ENCODE measurements around the gene L3MBTL4. TPM values are rescaled to one million over a fixed set of nuclear protein-coding genes. Genes with fewer than 3 reads are reported as not detected.

The L3MBTL4 gene
- total RNA-seq, 1 donor from 2014 or later: 0.59 TPM

DNA sequence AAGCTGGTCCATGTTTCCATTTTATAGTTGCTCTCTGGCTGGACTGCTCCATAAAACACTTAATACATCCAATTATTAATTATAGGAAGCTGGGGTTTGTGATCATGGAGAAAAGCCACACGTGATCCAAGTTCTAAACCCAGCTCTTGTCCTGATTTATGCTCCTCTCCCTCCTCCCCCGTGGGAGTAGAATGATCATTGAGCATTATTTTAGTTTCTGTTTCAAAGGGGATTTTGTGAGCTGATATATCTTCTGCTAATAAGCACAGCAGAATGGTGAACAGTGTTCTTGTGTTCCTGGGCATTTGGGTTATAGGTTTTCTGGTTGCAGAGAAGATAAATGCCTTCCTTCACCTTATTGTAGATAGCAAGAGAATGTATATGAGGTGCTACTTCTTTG lies 383.7 kb downstream of the L3MBTL4 start:
- no peak for DNase-seq
- intact Hi-C loops (cut with DNase I): no loop called here
- ATAC-seq (ENCODE audit: poor library complexity): no peak

DNA sequence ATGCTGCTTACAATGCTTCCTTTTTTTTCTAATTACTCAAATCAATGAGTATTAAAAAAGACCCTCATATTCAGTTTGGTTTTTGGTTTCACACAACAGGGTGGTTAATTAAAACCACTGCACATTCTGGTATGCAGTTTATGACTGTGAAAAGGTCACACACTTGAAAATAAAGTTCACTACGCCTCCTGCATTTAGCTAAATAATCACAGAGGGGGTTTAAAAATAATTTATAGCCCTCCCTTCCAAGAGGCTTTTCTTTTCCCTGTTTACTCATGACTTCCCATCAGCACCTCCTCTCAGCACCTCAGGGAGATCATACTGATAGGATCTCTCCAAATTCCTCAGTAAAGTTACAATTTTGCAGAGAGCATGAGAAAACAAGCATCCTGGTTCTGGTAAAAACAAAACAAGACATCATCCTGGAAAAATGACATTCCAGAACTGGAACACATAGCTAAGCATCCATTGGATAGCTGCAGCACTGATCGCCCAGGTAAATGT lies 389.9 kb downstream of the L3MBTL4 start:
- DNase-seq: no peak
- ATAC-seq (ENCODE audit: poor library complexity): no peak
- intact Hi-C loops (cut with DNase I): no loop called here

DNA sequence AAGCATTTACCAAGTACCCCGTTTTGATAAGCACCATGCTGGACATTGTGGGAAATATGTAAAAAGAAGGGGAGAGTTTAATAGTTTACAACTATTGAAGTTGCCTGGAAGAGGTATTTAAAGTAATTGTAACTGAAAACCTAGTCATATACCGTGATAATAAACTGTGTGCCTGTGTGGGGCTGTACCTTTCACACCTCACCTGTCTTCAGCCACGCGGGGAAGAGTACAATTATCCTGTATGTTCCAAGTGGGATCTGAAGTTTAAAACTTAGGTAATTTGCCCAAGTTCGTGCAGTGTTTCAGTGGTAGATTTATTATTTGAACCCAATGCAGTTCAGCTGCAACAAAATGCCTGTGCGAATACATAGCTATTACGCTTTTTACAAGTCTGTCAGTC lies 391.2 kb downstream of the L3MBTL4 start:
- intact Hi-C loops (cut with DNase I): no loop called here
- no peak for ATAC-seq (ENCODE audit: poor library complexity)
- no peak for DNase-seq

DNA sequence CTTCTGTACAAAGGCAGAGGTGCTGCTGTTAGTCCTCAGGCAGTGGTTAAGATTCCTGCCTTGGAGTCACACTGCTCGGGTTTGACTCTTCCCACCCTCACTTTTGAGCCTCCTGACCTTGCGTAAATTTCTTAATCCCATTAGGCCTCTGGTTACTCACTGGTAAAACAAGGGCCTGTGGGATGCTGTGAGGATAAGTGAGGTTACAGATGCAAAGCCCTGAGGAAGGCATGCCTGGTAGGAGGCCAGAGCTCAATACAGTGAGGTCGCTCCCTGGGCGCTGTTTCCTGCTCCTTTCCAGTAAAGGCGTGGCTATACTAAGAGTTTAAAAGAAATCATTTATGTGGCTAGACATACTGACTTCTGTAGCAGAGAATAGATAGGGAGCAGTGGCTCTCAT lies 391.9 kb downstream of the L3MBTL4 start:
- ATAC-seq (ENCODE audit: poor library complexity) (no peak), DNase-seq (no peak)
- intact Hi-C loops (cut with DNase I): no loop called here

DNA sequence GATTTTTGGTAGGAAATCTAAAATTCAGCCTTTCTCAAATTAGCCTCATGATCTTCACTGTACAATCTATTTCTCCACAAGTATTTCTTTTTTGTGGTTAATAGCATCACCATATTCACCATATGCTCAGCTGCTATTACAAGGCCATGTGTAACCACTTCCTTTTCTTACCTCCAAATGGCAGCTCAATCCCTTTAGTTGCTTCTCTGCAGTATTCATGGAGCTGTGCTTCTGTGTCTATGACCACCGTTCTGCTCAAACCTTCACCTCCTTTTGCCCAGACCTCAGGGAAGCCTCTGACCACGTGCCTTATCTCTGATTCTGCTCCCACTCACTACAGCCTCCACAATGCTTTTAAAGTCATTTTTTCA lies 392.7 kb downstream of the L3MBTL4 start:
- no peak for ATAC-seq (ENCODE audit: poor library complexity)
- intact Hi-C loops (cut with DNase I): no loop called here
- DNase-seq: no peak

DNA sequence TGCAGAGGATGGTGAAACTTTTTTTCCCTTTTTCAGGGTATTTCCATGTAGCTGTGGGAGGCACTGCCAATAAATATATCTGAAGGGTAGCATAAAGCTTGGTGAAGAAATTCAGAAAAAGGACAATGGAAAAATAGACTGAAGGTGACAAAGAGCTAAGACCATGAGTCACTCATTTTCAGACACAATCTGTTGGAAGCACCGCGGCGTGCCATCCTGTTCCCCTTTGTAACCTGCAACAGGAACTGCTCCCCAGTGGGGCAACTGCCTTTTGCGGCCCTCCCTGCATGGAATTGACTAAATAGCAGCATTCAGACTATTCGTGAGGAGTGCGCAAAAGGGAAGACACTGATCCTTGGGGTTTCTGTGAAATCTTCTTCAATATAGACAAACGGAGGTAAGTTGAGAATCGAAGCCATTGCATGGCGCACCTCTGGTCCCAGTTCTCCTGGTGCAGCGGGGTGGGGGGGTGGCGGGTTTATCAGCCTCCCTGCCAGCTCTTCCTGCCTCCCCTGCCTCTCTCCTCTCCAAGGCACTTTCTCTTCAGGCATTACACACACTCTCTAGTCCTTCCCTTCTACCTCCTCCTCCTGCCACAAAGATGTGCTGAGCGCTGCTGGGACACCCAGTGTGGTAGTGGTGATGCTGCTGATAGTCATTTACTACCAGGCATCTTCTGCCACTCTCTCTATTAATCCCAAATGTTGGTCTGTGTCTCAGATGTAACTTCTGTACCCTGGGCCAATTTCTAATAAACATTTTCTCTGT lies 393.2 kb downstream of the L3MBTL4 start:
- DNase-seq (no peak), ATAC-seq (ENCODE audit: poor library complexity) (no peak)
- intact Hi-C loops (cut with DNase I): no loop called here

DNA sequence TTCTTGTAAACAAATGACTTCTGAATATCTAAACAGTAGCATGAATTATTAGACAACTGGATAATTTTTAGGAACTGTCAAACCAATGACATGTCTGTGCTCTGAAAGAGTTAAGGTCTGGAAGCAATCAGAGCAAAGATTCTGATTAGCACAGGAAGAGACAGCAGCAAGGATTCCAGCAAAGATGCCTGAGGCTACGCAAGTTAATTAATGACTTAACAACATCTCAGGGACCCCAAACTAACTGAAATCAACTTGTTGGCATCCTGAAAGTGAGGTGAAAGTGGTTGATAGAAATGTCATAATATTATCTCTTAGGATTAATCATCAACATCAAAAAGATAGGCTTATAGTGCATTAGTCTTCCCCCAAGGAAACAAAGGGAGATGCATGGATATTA lies 396.0 kb downstream of the L3MBTL4 start:
- DNase-seq (no peak), ATAC-seq (ENCODE audit: poor library complexity) (no peak)
- intact Hi-C loops (cut with DNase I): no loop called here

DNA sequence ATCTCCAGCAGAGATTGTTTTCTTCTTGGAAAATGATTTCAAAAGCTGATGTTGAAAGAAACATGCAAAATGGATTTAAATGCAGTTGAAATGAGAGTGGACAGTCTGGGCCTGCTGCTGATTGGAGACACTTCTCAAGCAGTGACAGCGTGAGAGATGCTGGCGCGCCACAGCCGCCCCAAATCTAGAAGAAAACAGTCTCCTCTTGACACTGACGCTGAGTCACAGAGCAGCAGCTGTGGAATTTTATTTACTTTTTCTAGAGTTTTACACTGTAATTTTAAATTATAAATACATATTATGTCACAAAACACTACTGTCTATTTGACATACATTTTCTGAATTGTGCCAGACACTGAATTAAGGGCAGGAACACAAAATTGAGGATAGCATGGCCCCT lies 397.5 kb downstream of the L3MBTL4 start:
- intact Hi-C loops (cut with DNase I): no loop called here
- no peak for ATAC-seq (ENCODE audit: poor library complexity)
- no peak for DNase-seq

DNA sequence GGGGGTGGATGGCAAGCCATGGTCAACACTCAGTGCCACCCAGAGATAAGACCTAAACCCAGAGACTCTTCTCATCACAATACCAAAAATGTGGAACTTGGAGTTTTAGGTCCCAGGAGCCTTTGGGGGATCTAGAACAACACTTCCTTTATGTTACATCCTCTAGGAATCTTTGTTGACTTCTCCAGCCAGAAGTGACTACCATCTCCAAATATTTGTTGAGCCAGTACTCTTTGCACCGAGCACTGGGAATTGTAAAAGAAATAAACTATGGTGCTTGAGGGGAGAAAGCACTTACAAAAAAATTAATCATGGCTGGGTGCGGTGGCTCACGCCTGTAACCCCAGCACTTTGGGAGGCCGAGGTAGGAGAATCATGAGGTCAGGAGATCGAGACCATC lies 399.3 kb downstream of the L3MBTL4 start:
- ATAC-seq (ENCODE audit: poor library complexity) (no peak), DNase-seq (no peak)
- intact Hi-C loops (cut with DNase I): no loop called here

DNA sequence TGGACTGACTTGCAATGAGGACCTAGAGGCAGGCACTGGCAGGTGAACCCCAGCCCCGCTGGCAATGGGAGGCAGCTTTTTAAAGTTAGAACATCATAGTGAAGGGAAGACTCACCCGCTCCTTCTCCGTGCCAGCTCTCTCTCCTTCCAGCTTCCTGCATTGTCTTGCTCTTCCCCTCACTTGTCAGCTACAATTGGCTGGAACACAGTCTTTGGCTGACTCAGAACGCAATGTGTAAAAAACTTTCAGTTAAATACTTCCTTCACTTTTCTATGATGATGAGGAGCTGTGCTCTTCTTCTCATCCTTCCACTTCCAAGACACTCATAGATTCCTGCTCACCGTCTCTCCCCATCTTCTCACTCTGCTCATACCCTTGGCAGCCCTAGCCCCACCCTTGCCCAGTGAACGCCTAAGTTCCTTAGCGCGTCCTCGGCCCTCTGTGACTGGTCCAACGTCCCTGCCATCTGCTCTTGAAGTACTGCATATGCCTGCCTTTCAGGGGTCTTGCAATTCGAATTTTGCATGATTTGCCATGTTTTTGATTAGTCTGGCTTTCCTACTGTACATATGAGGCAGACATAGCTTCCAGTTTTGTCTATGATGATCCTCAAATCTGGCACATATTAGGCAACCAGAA lies 401.4 kb downstream of the L3MBTL4 start:
- DNase-seq (no peak), ATAC-seq (ENCODE audit: poor library complexity) (no peak)
- intact Hi-C loops (cut with DNase I): no loop called here

DNA sequence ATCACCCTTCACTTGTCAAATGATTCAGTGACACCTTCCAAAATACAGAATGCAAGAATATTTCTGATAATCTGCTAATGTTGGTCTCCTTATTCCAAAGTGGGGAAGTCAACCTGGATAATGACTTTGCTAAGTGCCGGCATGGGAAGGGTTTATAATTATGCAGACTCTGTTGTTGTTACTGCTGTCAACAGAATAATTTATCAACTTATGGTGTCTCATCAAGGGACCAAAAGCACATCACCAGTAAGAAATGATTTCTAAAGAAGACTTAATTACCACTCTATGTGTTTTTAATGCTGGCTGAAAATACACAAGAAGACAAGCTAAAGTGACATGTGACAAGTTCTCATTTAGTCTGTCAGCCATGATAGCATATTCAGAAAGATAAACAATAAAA lies 403.8 kb downstream of the L3MBTL4 start:
- no peak for DNase-seq
- intact Hi-C loops (cut with DNase I): no loop called here
- no peak for ATAC-seq (ENCODE audit: poor library complexity)

DNA sequence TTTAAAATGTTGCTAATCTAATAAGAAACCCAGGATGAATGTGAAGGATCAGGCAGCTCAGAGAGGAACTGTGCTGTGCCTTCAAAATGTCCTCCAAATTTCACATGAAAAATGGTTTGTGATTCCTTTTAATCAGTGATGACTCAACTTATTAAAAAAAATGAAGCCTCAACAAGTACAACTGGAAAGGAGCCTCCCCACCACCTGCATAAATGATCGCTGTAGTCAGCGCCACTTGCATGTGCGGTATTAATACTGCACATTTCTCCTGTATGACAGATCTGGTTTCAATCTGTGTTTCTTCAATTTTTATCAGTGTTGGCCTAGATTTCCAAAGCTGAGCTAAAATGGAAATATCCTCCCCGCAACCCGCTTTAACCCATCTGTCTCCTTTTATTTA lies 404.4 kb downstream of the L3MBTL4 start:
- intact Hi-C loops (cut with DNase I): no loop called here
- ATAC-seq (ENCODE audit: poor library complexity) (no peak), DNase-seq (no peak)

DNA sequence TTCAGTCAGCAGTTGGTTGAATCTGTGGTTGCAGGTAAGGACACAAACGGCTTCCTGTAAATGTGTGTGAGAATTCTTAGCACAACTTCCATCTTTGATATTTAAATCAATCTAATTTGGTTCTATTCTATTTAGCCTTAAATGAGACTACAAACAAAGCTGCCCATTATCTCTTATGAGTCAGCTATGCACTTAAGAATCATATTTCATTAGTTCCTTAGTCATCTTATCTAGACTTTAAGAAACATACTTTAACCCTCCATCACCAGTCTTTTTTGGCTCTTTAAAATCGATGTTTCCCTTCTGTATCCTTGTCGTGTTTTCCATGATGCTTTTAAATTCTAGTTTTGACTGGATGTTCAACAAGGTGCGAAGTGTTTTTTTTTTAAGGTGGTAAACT lies 405.0 kb downstream of the L3MBTL4 start:
- intact Hi-C loops (cut with DNase I): no loop called here
- ATAC-seq (ENCODE audit: poor library complexity): no peak
- DNase-seq: no peak

DNA sequence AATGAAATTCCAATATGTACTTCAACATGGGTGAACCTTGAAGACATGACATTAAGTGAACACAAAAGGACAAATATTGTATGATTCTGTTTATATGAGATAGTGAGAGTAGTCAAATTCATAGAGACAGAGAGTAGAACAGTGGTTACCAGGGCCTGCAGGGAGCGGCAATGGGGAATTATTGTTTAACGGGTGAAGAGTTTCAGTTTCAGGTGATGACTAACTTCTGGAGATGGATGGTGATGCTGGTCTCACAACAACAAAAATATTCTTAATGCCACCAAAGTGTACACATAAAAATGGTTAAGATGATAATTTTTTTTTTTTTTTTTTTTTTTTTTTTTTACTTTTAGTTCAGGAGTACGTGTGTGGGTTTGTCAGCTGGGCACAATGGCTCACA lies 410.0 kb downstream of the L3MBTL4 start:
- DNase-seq (no peak), ATAC-seq (ENCODE audit: poor library complexity) (no peak)
- intact Hi-C loops (cut with DNase I): no loop called here

DNA sequence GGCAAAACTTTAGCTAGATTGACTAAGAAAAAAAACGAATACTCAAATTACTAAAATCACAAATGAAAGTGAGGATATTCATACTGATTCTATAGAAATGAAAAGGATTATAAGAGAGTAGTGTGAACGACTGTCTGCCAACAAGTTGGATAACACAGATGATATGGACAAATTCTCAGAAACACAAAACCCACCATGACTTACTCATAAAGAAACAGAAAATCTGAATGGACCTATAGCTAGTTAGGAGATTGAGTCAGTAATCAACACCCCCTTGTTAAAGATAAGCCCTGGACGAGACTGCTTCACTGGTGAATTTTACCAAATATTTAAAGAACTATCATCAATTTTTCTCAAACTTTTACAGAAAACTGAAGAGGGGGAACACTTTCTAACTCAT lies 410.6 kb downstream of the L3MBTL4 start:
- no peak for ATAC-seq (ENCODE audit: poor library complexity)
- no peak for DNase-seq
- intact Hi-C loops (cut with DNase I): no loop called here

DNA sequence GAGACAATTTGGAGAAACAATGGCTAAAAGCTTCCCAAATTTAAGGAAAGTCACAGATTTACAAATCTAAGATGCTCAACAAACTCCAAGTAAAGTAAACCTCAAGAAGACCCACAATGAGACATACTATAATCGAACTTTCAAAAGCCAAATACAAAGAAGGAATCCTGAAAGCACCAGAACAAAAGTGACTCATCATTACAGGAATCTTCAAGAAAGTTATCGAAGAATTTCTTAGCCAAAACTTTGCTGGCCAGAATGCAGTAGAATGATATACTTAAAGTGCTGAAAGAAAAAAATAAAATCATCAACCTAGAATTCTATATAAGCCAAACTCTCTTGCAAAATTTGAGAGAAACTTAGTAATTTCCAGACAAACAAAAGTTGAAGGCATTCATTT lies 412.8 kb downstream of the L3MBTL4 start:
- DNase-seq: no peak
- intact Hi-C loops (cut with DNase I): no loop called here
- ATAC-seq (ENCODE audit: poor library complexity): no peak

DNA sequence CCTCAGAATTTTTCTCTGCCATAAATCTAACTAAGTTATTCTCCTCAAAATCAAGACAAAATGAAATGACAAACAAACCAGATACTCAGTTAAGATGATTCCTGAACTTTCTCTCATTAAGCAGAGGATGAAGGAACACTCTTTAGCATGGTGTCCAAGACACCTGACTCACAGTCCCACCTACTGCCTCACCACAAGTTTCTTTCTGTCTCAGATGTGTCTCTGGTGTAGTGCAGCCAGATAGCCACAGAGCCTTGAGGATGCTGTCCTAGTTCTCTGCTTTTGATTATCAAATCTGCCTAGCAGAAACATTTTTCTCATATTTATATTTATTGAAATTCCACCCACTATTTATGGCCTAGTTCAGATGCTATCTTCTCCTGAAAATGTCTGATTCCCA lies 415.8 kb downstream of the L3MBTL4 start:
- no peak for DNase-seq
- intact Hi-C loops (cut with DNase I): no loop called here
- no peak for ATAC-seq (ENCODE audit: poor library complexity)

DNA sequence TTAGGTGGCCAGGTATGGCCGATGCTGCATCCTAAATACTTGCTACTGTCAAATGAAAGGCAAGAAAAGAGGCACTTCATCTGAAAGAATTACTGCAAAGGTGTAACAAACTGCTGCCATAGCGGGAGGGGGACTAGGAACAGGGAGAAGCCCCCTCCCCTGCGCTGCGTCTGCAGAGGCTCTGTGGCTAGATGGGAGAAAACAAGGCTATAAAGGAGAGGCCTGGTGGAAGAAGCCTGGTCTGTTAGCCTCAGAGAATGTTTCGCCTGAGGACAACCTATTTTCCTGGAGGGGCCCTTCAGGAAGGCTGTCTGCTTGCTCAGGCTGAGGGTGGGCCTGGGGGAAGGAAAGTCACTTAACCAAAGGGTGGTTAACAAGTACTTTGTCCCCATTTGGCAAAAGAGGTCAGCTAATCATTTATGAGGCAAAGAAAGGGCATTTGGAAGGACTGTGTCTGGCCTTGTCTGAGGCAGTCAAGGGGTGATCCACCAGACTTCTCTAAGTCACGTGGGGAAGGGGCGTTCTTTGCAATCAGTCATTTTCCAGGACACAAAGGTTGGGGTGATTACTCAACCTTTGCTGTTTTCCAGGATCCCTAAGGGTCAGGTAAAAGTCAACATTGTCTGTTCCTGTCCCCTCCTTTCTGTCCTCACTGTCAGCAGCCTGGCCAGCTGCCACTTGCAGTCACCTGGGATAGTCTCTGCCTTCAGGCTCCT lies 416.4 kb downstream of the L3MBTL4 start:
- no peak for DNase-seq
- intact Hi-C loops (cut with DNase I): no loop called here

DNA sequence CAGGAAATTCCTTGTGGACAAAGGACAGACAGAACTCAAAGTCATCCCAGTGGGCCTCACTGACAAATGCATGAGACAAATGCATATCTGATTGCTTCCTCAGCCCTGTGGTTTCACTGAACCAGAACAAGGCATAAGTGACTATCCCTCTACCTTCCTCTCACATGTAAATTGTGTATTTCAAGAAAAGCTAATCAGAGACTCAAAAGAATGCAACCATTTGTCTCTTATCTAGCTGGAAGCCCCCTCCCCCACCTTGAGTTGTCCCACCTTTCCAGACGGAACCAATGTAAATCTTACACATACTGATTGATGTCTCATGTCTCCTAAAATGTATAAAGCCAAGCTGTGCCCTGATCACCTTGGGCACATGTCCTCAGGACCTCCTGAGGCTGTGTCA lies 417.4 kb downstream of the L3MBTL4 start:
- intact Hi-C loops (cut with DNase I): no loop called here
- DNase-seq (no peak), ATAC-seq (ENCODE audit: poor library complexity) (no peak)

More for the DNA sequence above, 416.4 kb downstream of the L3MBTL4 start:
- ATAC-seq (ENCODE audit: poor library complexity): no peak

DNA sequence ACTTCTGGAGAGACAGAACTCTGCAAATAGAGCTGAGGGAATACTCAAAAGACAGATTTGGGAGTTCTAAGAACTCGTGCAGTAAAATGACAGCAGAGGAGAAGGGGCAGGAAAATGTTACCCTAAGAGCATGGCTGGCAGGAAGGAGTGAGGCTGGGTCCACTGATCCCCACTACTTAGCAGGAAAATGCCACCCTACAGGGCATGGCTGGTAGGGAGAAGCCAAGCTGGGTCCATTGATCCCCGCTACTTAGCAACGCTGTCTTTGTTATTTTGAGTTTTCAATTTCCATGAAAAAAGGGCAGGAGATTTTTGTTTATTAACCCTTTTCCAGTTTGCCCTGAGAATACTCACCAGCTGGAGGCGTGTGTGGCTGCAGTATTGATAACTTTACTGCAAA lies 419.1 kb downstream of the L3MBTL4 start:
- DNase-seq: no peak
- ATAC-seq (ENCODE audit: poor library complexity): no peak
- intact Hi-C loops (cut with DNase I): no loop called here
